ENCODE measurements around the gene CES1.
"Not testable (repeated sequence)": the region's sequence is repeated elsewhere in the genome, so short reads cannot be mapped to it uniquely, and the experiment has no call there.

Gene CES1

GRCh38 chr16:55792934-55793374 lies 39.9 kb downstream of the CES1 start:
- not testable (repeated sequence) for H3K4me3 ChIP-seq (ENCODE audit: low read depth, low read length)

GRCh38 chr16:55791512-55791911 lies 41.4 kb downstream of the CES1 start:
- H3K4me3 ChIP-seq (ENCODE audit: low read depth, low read length) = not testable (repeated sequence)

GRCh38 chr16:55790240-55790639 lies 42.7 kb downstream of the CES1 start:
- H3K4me3 ChIP-seq (ENCODE audit: low read depth, low read length) = not testable (repeated sequence)

GRCh38 chr16:55782793-55783091 lies 50.2 kb downstream of the CES1 start:
- not testable (repeated sequence) for H3K4me3 ChIP-seq (ENCODE audit: low read depth, low read length)

- H3K4me3 ChIP-seq (ENCODE audit: low read depth, low read length) = not testable (repeated sequence)
Measured at GRCh38 chr16:55782091-55782792, 50.7 kb downstream of the CES1 start.

GRCh38 chr16:55781456-55781855 lies 51.4 kb downstream of the CES1 start:
- not testable (repeated sequence) for H3K4me3 ChIP-seq (ENCODE audit: low read depth, low read length)

GRCh38 chr16:55780095-55780407 lies 52.8 kb downstream of the CES1 start:
- not testable (repeated sequence) for H3K4me3 ChIP-seq (ENCODE audit: low read depth, low read length)

- H3K4me3 ChIP-seq (ENCODE audit: low read depth, low read length) = no peak overlapping the region
Measured at GRCh38 chr16:55779402-55780094, 53.3 kb downstream of the CES1 start.

GRCh38 chr16:55778757-55779156 lies 54.1 kb downstream of the CES1 start:
- no peak overlapping the region for H3K4me3 ChIP-seq (ENCODE audit: low read depth, low read length)

GRCh38 chr16:55775857-55776256 lies 57.0 kb downstream of the CES1 start:
- no peak overlapping the region for H3K4me3 ChIP-seq (ENCODE audit: low read depth, low read length)

GRCh38 chr16:55773859-55774549 lies 58.9 kb downstream of the CES1 start:
- H3K4me3 ChIP-seq (ENCODE audit: low read depth, low read length) = no peak overlapping the region

GRCh38 chr16:55765161-55765560 lies 67.7 kb downstream of the CES1 start:
- H3K4me3 ChIP-seq (ENCODE audit: low read depth, low read length) = no peak overlapping the region

GRCh38 chr16:55760310-55761001 lies 72.4 kb downstream of the CES1 start:
- H3K4me3 ChIP-seq (ENCODE audit: low read depth, low read length) = no peak overlapping the region

GRCh38 chr16:55759965-55760309 lies 73.0 kb downstream of the CES1 start:
- not testable (repeated sequence) for H3K4me3 ChIP-seq (ENCODE audit: low read depth, low read length)

- not testable (repeated sequence) for H3K4me3 ChIP-seq (ENCODE audit: low read depth, low read length)
Measured at GRCh38 chr16:55757595-55758527, 75.0 kb downstream of the CES1 start.

- no peak overlapping the region for H3K4me3 ChIP-seq (ENCODE audit: low read depth, low read length)
Measured at GRCh38 chr16:55756963-55757362, 75.9 kb downstream of the CES1 start.

GRCh38 chr16:55754056-55754455 lies 78.8 kb downstream of the CES1 start:
- no peak overlapping the region for H3K4me3 ChIP-seq (ENCODE audit: low read depth, low read length)

GRCh38 chr16:55753145-55753631 lies 79.7 kb downstream of the CES1 start:
- not testable (repeated sequence) for H3K4me3 ChIP-seq (ENCODE audit: low read depth, low read length)

All from iPS-11a (cell line).